T-cell (primary cell): ENCODE measurements around the gene FPR3. TPM values are rescaled to one million over a fixed set of nuclear protein-coding genes. Genes with fewer than 3 reads are reported as not detected.

ENCODE experiments used
- ATAC-seq, 4 experiments: fragments of 200-7000 bp in 3 of 4; fragments of 150-1000 bp in 1 of 4; cut with Tn5 transposase; replicated peaks in 1 of 4; 1 replicate in 3 of 4; 2 replicates in 1 of 4; pipeline ENCODE4 v1.10.0; 2021; ENCODE audit warnings: moderate library complexity in 3 of 4, mild to moderate bottlenecking in 2 of 4, moderate number of reproducible peaks in 1 of 4
- CTCF ChIA-PET, 2 donors: fragments of 300-600 bp; sonication (Branson Sonifier 250); formaldehyde crosslinking; loops; one replicate each; lab custom pipeline; 2022; ENCODE audit warnings: antibody characterized with exemption in 2 of 2; lab: Charles Lee
- POLR2A ChIA-PET, 2 donors: fragments of 300-600 bp; sonication (Branson Sonifier 250); formaldehyde crosslinking; loops; one replicate each; lab custom pipeline; 2022; ENCODE audit warnings: antibody characterized with exemption in 2 of 2; lab: Charles Lee
- DNase-seq, 35 experiments: peaks; one replicate each; pipeline versions ENCODE4 v3.0.0 to v3.0.0-alpha.2; 2013 to 2023
- H3K27ac ChIP-seq: one replicate; pipeline ENCODE4 v1.5.1; 2013; ENCODE audit warnings: low read length
- H3K27me3 ChIP-seq, 2 experiments: replicated peaks in 1 of 2; 1 replicate in 1 of 2; 2 replicates in 1 of 2; pipeline versions ENCODE4 v1.6.1 to v1.7.0; 2013; ENCODE audit warnings: low read length in 1 of 2, mixed read lengths in 1 of 2; ENCODE audit not compliant: control insufficient read depth in 2 of 2, insufficient read depth in 2 of 2; ENCODE audit errors: extremely low read depth in 1 of 2
- H3K36me3 ChIP-seq, 2 donors: 1 replicate in 1 of 2; 2 replicates in 1 of 2; pipeline versions ENCODE4 v1.6.1 to v1.7.0; 2013; ENCODE audit warnings: low read length in 1 of 2; ENCODE audit not compliant: control insufficient read depth in 2 of 2, insufficient read depth in 1 of 2; ENCODE audit errors: extremely low read depth in 1 of 2
- H3K4me1 ChIP-seq, 2 experiments: 1 replicate in 1 of 2; 2 replicates in 1 of 2; pipeline versions ENCODE4 v1.6.1 to v1.7.0; 2013; ENCODE audit warnings: low read length in 2 of 2, mixed read lengths in 1 of 2; ENCODE audit not compliant: insufficient read depth in 2 of 2, control insufficient read depth in 1 of 2; ENCODE audit errors: extremely low read depth in 1 of 2
- H3K4me3 ChIP-seq, 2 donors: 1 replicate in 1 of 2; 2 replicates in 1 of 2; pipeline versions ENCODE4 v1.5.1 to v1.7.0; 2013; ENCODE audit warnings: mild to moderate bottlenecking in 2 of 2, low read length in 1 of 2, moderate library complexity in 1 of 2; ENCODE audit not compliant: control insufficient read depth in 1 of 2; ENCODE audit errors: extremely low read depth in 1 of 2
- H3K9me3 ChIP-seq: 2 replicates; pipeline ENCODE4 v1.7.0; 2013
- H3K27ac Mint-ChIP-seq, 2 donors: one replicate each; pipeline ENCODE4 v1.8.0; 2020 to 2021; ENCODE audit warnings: mild to moderate bottlenecking in 2 of 2, mixed read lengths in 2 of 2
- H3K27me3 Mint-ChIP-seq, 2 donors: one replicate each; pipeline ENCODE4 v1.8.0; 2021 to 2022; ENCODE audit warnings: mixed read lengths in 2 of 2
- H3K36me3 Mint-ChIP-seq: one replicate; pipeline ENCODE4 v1.8.0; 2021; ENCODE audit warnings: mixed read lengths
- H3K4me1 Mint-ChIP-seq, 3 donors: one replicate each; pipeline ENCODE4 v1.8.0; 2020 to 2022; ENCODE audit warnings: mixed read lengths in 3 of 3, mild to moderate bottlenecking in 1 of 3
- H3K4me3 Mint-ChIP-seq, 3 donors: one replicate each; pipeline ENCODE4 v1.8.0; 2020 to 2022; ENCODE audit warnings: mild to moderate bottlenecking in 3 of 3, mixed read lengths in 3 of 3, moderate library complexity in 3 of 3
- H3K9me3 Mint-ChIP-seq, 3 donors: one replicate each; pipeline ENCODE4 v1.8.0; 2020 to 2022; ENCODE audit warnings: mixed read lengths in 3 of 3
- WGBS: methylation state at CpG from one replicate; pipeline ENCODE4 v1.1.5; 2013; ENCODE audit warnings: missing lambda C conversion rate; ENCODE audit not compliant: insufficient coverage; 5-methylcytosine and 5-hydroxymethylcytosine counted together
- total RNA-seq, 35 experiments: library from RNA in 6 of 35; stranded (reverse) in 6 of 35; fragments of 120-200 nt in 1 of 35; gene quantifications; one replicate each; pipeline versions ENCODE4 v1.2.1 to v1.2.4 and lab custom pipeline; 2013 to 2026

Gene FPR3
- total RNA-seq, 5 donors from 2014 or later (not counting 1 experiment from before 2014, with no cell fraction given), result 0.20 TPM; not detected in 4

GRCh38 chr19:51824281-51825005, 29.5 kb downstream of the FPR3 start:
- ATAC-seq (no peak), DNase-seq (peak in 1 of 35 experiments; percentile 27)
- Histone ChIP-seq H3K27me3 (no peaks in the 10 kb centered on the region), H3K27ac (no peak overlapping the region), H3K4me3 (no peak overlapping the region), H3K9me3 (peaks cover 8% of the 10 kb centered on the region), H3K36me3 (no peaks in the 10 kb centered on the region), H3K4me1 (no peaks in the 10 kb centered on the region)
- Mint-ChIP-seq H3K4me3 (no peak overlapping the region), H3K4me1 (no peaks in the 10 kb centered on the region), H3K27ac (no peak overlapping the region), H3K27me3 (no peaks in the 10 kb centered on the region), H3K36me3 (peaks cover 3% of the 10 kb centered on the region), H3K9me3 (peaks cover 45 to 67% (median 47%) of the 10 kb centered on the region in 3 donors)
- 65% methylated on average over 5 of the region's 13 CpGs for WGBS
- ChIA-PET CTCF (no interaction called here), POLR2A (no interaction called here)

GRCh38 chr19:51830274-51830673, 35.3 kb downstream of the FPR3 start:
- H3K27me3 Mint-ChIP-seq, result no peaks in the 10 kb centered on the region
- H3K36me3 ChIP-seq, result no peaks in the 10 kb centered on the region
- H3K27me3 ChIP-seq, result no peaks in the 10 kb centered on the region
- H3K4me1 Mint-ChIP-seq, result no peaks in the 10 kb centered on the region
- H3K4me3 ChIP-seq, result no peak overlapping the region
- H3K9me3 Mint-ChIP-seq, result peaks cover 38 to 62% (median 54%) of the 10 kb centered on the region in 3 donors
- no peak overlapping the region for H3K27ac ChIP-seq
- ChIA-PET POLR2A (no interaction called here), CTCF (no interaction called here)
- no peak overlapping the region for H3K4me3 Mint-ChIP-seq
- no peaks in the 10 kb centered on the region for H3K36me3 Mint-ChIP-seq
- no peaks in the 10 kb centered on the region for H3K4me1 ChIP-seq
- DNase-seq, result no peak
- no peak for ATAC-seq
- no peak overlapping the region for H3K27ac Mint-ChIP-seq
- WGBS, result 71% methylated on average over 2 of the region's 2 CpGs
- H3K9me3 ChIP-seq, result peaks cover 8% of the 10 kb centered on the region

- WGBS, result 86% methylated on average over 1 of the region's 2 CpGs
- no peaks in the 10 kb centered on the region for H3K4me1 ChIP-seq
- H3K4me1 Mint-ChIP-seq, result no peaks in the 10 kb centered on the region
- no peak overlapping the region for H3K27ac Mint-ChIP-seq
- CTCF ChIA-PET, result interaction anchor here in 1 of 2 donors (0.6 kb wide), 1 partner anchor 693 kb away, joined by 3 read pairs; no protein-coding TSS in a partner anchor
- POLR2A ChIA-PET, result no interaction called here
- no peaks in the 10 kb centered on the region for H3K27me3 ChIP-seq
- H3K27ac ChIP-seq, result no peak overlapping the region
- H3K4me3 ChIP-seq, result no peak overlapping the region
- H3K27me3 Mint-ChIP-seq, result no peaks in the 10 kb centered on the region
- H3K9me3 ChIP-seq, result no peaks in the 10 kb centered on the region
- DNase-seq (no peak), ATAC-seq (no peak)
- H3K36me3 ChIP-seq, result no peaks in the 10 kb centered on the region
- peaks cover 12 to 54% (median 46%) of the 10 kb centered on the region in 3 donors for H3K9me3 Mint-ChIP-seq
- H3K36me3 Mint-ChIP-seq, result peaks cover 19% of the 10 kb centered on the region
- H3K4me3 Mint-ChIP-seq, result no peak overlapping the region
Measured at GRCh38 chr19:51837145-51837544, 42.2 kb downstream of the FPR3 start.

GRCh38 chr19:51861870-51862622, 67.1 kb downstream of the FPR3 start:
- Histone ChIP-seq H3K4me3 (no peak overlapping the region), H3K27me3 (no peaks in the 10 kb centered on the region), H3K4me1 (no peaks in the 10 kb centered on the region), H3K27ac (no peak overlapping the region), H3K9me3 (peaks cover 34% of the 10 kb centered on the region), H3K36me3 (no peaks in the 10 kb centered on the region)
- DNase-seq (no peak), ATAC-seq (no peak)
- ChIA-PET CTCF (no interaction called here), POLR2A (no interaction called here)
- no peak overlapping the region for H3K4me3 Mint-ChIP-seq
- H3K27me3 Mint-ChIP-seq, result no peaks in the 10 kb centered on the region
- peaks cover 36% of the 10 kb centered on the region for H3K36me3 Mint-ChIP-seq
- WGBS, result no CpG with 5 or more reads among the region's 2 CpGs
- H3K27ac Mint-ChIP-seq, result no peak overlapping the region
- H3K4me1 Mint-ChIP-seq, result no peaks in the 10 kb centered on the region
- peaks cover 21 to 64% (median 56%) of the 10 kb centered on the region in 3 donors for H3K9me3 Mint-ChIP-seq

- Mint-ChIP-seq H3K9me3 (peaks cover 50 to 91% (median 86%) of the 10 kb centered on the region in 3 donors), H3K27me3 (no peaks in the 10 kb centered on the region), H3K36me3 (peaks cover 93% of the 10 kb centered on the region), H3K27ac (no peak overlapping the region), H3K4me3 (no peak overlapping the region), H3K4me1 (no peaks in the 10 kb centered on the region)
- H3K27me3 ChIP-seq, result no peaks in the 10 kb centered on the region
- no peaks in the 10 kb centered on the region for H3K4me1 ChIP-seq
- no peak overlapping the region for H3K27ac ChIP-seq
- H3K4me3 ChIP-seq, result peak overlapping the region in 1 of 2 donors; percentile 41
- WGBS, result no CpG with 5 or more reads among the region's 4 CpGs
- ATAC-seq (no peak), DNase-seq (no peak)
- ChIA-PET CTCF (no interaction called here), POLR2A (no interaction called here)
- peaks cover 36% of the 10 kb centered on the region for H3K9me3 ChIP-seq
- H3K36me3 ChIP-seq, result peaks cover 3 to 46% of the 10 kb centered on the region in 2 donors
Measured at GRCh38 chr19:51873097-51873496, 78.1 kb downstream of the FPR3 start.
